ENCODE measurements around the gene ARHGEF6. TPM values are rescaled to one million over a fixed set of nuclear protein-coding genes. Genes with fewer than 3 reads are reported as not detected.

Gene ARHGEF6
- total and polyA plus RNA-seq, 2 experiments from 2014 or later: 4.3 to 7.7 TPM

GRCh38 chrX:136718091-136718490 lies 62.6 kb downstream of the ARHGEF6 start:
- no peak for TF ChIP-seq EZH2 (IDR thresholded peaks at IDR 0.05; ENCODE audit: insufficient read depth, poor library complexity, severe bottlenecking)
- no peak for TF ChIP-seq EZH2phosphoT487 (IDR thresholded peaks at IDR 0.05; ENCODE audit: insufficient read depth, low read depth)
- no peaks in the 10 kb centered on the region for H3K27me3 ChIP-seq (replicated peaks; ENCODE audit: insufficient read depth)
- H3K4me1 ChIP-seq (ENCODE audit: insufficient read depth): no peaks in the 10 kb centered on the region
- in situ Hi-C loops (cut with MboI): no loop called here
- H4K20me1 ChIP-seq (ENCODE audit: insufficient read depth): no peaks in the 10 kb centered on the region
- H3K9ac ChIP-seq: no peak overlapping the region
- no peak overlapping the region for H3K4me2 ChIP-seq (ENCODE audit: unreplicated experiment)
- H3K79me2 ChIP-seq (ENCODE audit: insufficient read depth): no peaks in the 10 kb centered on the region
- no peaks in the 10 kb centered on the region for H3K9me3 ChIP-seq (ENCODE audit: low read depth)
- DNase-seq: no peak
- H3K27ac ChIP-seq: no peak overlapping the region
- H3K4me3 ChIP-seq: no peak overlapping the region
- WGBS, 2 experiments (ENCODE audit: low coverage in 1 of 2, low lambda C conversion rate in 2 of 2, missing lambda C conversion rate in 2 of 2): 80 to 85% methylated on average over 2 of the region's 2 CpGs
- H3K9me2 ChIP-seq (ENCODE audit: insufficient read depth): no peaks in the 10 kb centered on the region
- no peaks in the 10 kb centered on the region for H3K36me3 ChIP-seq (ENCODE audit: low read depth)
- H3F3A ChIP-seq (ENCODE audit: insufficient read depth): no peaks in the 10 kb centered on the region
- H2AFZ ChIP-seq: no peak overlapping the region

- Histone ChIP-seq H3K36me3 (ENCODE audit: low read depth) (no peaks in the 10 kb centered on the region), H3K27ac (no peak overlapping the region), H3K4me1 (ENCODE audit: insufficient read depth) (no peaks in the 10 kb centered on the region), H3K4me2 (ENCODE audit: unreplicated experiment) (no peak overlapping the region), H2AFZ (no peak overlapping the region), H3K9me3 (ENCODE audit: low read depth) (no peaks in the 10 kb centered on the region), H3K9ac (no peak overlapping the region), H3K4me3 (no peak overlapping the region), H3F3A (ENCODE audit: insufficient read depth) (no peaks in the 10 kb centered on the region), H3K27me3 (replicated peaks; ENCODE audit: insufficient read depth) (no peaks in the 10 kb centered on the region), H4K20me1 (ENCODE audit: insufficient read depth) (no peaks in the 10 kb centered on the region), H3K9me2 (ENCODE audit: insufficient read depth) (no peaks in the 10 kb centered on the region), H3K79me2 (ENCODE audit: insufficient read depth) (no peaks in the 10 kb centered on the region)
- TF ChIP-seq EZH2 (IDR thresholded peaks at IDR 0.05; ENCODE audit: insufficient read depth, poor library complexity, severe bottlenecking) (no peak), EZH2phosphoT487 (IDR thresholded peaks at IDR 0.05; ENCODE audit: insufficient read depth, low read depth) (no peak)
- 96% methylated on average over 6 of the region's 6 CpGs for WGBS, 2 experiments (ENCODE audit: low coverage in 1 of 2, low lambda C conversion rate in 2 of 2, missing lambda C conversion rate in 2 of 2)
- no peak for DNase-seq
- in situ Hi-C loops (cut with MboI): loop anchor here (5.0 kb wide), 1 partner anchor 212 kb away; no protein-coding TSS in a partner anchor
Observed at GRCh38 chrX:136714626-136715599, 65.8 kb downstream of the ARHGEF6 start.

GRCh38 chrX:136712650-136713310 lies 68.0 kb downstream of the ARHGEF6 start:
- no peaks in the 10 kb centered on the region for H3K9me3 ChIP-seq (ENCODE audit: low read depth)
- H2AFZ ChIP-seq: no peak overlapping the region
- no peak for DNase-seq
- H3K4me3 ChIP-seq: no peak overlapping the region
- H3K27ac ChIP-seq: no peak overlapping the region
- H3K4me2 ChIP-seq (ENCODE audit: unreplicated experiment): no peak overlapping the region
- no peaks in the 10 kb centered on the region for H3K4me1 ChIP-seq (ENCODE audit: insufficient read depth)
- H3K9ac ChIP-seq: no peak overlapping the region
- in situ Hi-C loops (cut with MboI): loop anchor here (5.0 kb wide), 1 partner anchor 215 kb away; no protein-coding TSS in a partner anchor
- no peaks in the 10 kb centered on the region for H3K9me2 ChIP-seq (ENCODE audit: insufficient read depth)
- H3K36me3 ChIP-seq (ENCODE audit: low read depth): no peaks in the 10 kb centered on the region
- H3F3A ChIP-seq (ENCODE audit: insufficient read depth): no peaks in the 10 kb centered on the region
- no peaks in the 10 kb centered on the region for H3K79me2 ChIP-seq (ENCODE audit: insufficient read depth)
- TF ChIP-seq EZH2phosphoT487 (IDR thresholded peaks at IDR 0.05; ENCODE audit: insufficient read depth, low read depth) (no peak), EZH2 (IDR thresholded peaks at IDR 0.05; ENCODE audit: insufficient read depth, poor library complexity, severe bottlenecking) (no peak)
- no peaks in the 10 kb centered on the region for H3K27me3 ChIP-seq (replicated peaks; ENCODE audit: insufficient read depth)
- no peaks in the 10 kb centered on the region for H4K20me1 ChIP-seq (ENCODE audit: insufficient read depth)

- Histone ChIP-seq H3K4me3 (no peak overlapping the region), H3F3A (ENCODE audit: insufficient read depth) (no peaks in the 10 kb centered on the region), H3K79me2 (ENCODE audit: insufficient read depth) (no peaks in the 10 kb centered on the region), H3K9ac (no peak overlapping the region), H4K20me1 (ENCODE audit: insufficient read depth) (no peaks in the 10 kb centered on the region), H3K4me2 (ENCODE audit: unreplicated experiment) (no peak overlapping the region), H3K4me1 (ENCODE audit: insufficient read depth) (no peaks in the 10 kb centered on the region), H3K27me3 (replicated peaks; ENCODE audit: insufficient read depth) (no peaks in the 10 kb centered on the region), H3K9me3 (ENCODE audit: low read depth) (no peaks in the 10 kb centered on the region), H2AFZ (no peak overlapping the region), H3K27ac (no peak overlapping the region), H3K9me2 (ENCODE audit: insufficient read depth) (no peaks in the 10 kb centered on the region), H3K36me3 (ENCODE audit: low read depth) (no peaks in the 10 kb centered on the region)
- WGBS, 2 experiments (ENCODE audit: low coverage in 1 of 2, low lambda C conversion rate in 2 of 2, missing lambda C conversion rate in 2 of 2): 94 to 100% methylated on average over 1 of the region's 1 CpG
- DNase-seq: peak; percentile 51
- in situ Hi-C loops (cut with MboI): loop anchor here (5.0 kb wide), 1 partner anchor 216 kb away; no protein-coding TSS in a partner anchor
- TF ChIP-seq EZH2phosphoT487 (IDR thresholded peaks at IDR 0.05; ENCODE audit: insufficient read depth, low read depth): no peak
Observed at GRCh38 chrX:136711147-136711546, 69.6 kb downstream of the ARHGEF6 start.
